Uterus (tissue), 4 donors: ENCODE results near the gene SSTR3. TPM values are rescaled to one million over a fixed set of nuclear protein-coding genes. Genes with fewer than 3 reads are reported as not detected.
A peak's percentile ranks its signal among the peaks of the same experiment; 100 is the strongest.

Source experiments
- DNase-seq, 2 donors: peaks; one replicate each; pipeline ENCODE4 v3.0.0-alpha.2; 2019 to 2020
- H3K27ac ChIP-seq, 2 donors: fragments of 200-600 bp; sonication (generic); 1 replicate in 1 of 2; 2 replicates in 1 of 2; pipeline ENCODE4 v1.5.1; 2016 to 2018
- H3K27me3 ChIP-seq, 2 donors: fragments of 200-600 bp; sonication (generic); one replicate each; pipeline ENCODE4 v1.5.1; 2018 to 2019; ENCODE audit warnings: control low read depth in 1 of 2
- H3K36me3 ChIP-seq, 2 donors: fragments of 200-600 bp; sonication (generic); one replicate each; pipeline ENCODE4 v1.5.1; 2019; ENCODE audit warnings: control low read depth in 1 of 2
- H3K4me1 ChIP-seq, 2 donors: fragments of 200-600 bp; sonication (generic); one replicate each; pipeline ENCODE4 v1.5.1; 2018 to 2019; ENCODE audit warnings: control low read depth in 1 of 2
- H3K4me3 ChIP-seq, 2 donors: fragments of 200-600 bp; sonication (generic); 1 replicate in 1 of 2; 2 replicates in 1 of 2; pipeline ENCODE4 v1.5.1; 2018 to 2019; ENCODE audit warnings: mild to moderate bottlenecking in 1 of 2
- H3K9me3 ChIP-seq, 2 donors: fragments of 200-600 bp; sonication (generic); one replicate each; pipeline ENCODE4 v1.5.1; 2019; ENCODE audit warnings: control low read depth in 1 of 2
- CTCF ChIP-seq, 4 experiments: fragments of 200-600 bp in 2 of 4; fragments of 450-650 bp in 2 of 4; sonication (generic) in 2 of 4; IDR thresholded peaks; one replicate each; pipeline ENCODE4 v1.5.1; 2016 to 2019; ENCODE audit warnings: antibody characterized with exemption in 4 of 4, mild to moderate bottlenecking in 2 of 4, moderate library complexity in 1 of 4
- POLR2A ChIP-seq, 2 donors: fragments of 450-650 bp; IDR thresholded peaks; one replicate each; pipeline ENCODE4 v1.6.1; 2016; ENCODE audit warnings: antibody characterized with exemption in 2 of 2, mild to moderate bottlenecking in 1 of 2, moderate library complexity in 1 of 2
- intact Hi-C: fragments of 100-400 bp; cut with DNase I; formaldehyde crosslinking; loops from one replicate; pipeline ENCODE4 v1.15.1; 2023; ENCODE audit warnings: low total_unique reads
- total RNA-seq, 4 donors: library from RNA; depleted of rRNA in 3 of 4; stranded (reverse); fragments of >200 nt in 3 of 4; gene quantifications; one replicate each; pipeline versions ENCODE4 v1.1.0 to v1.2.4, GENCODE V29; 2014 to 2023
- donor health status: DM: yes; HTN: yes; CAD: no.

SSTR3 gene
- total RNA-seq, result 1 to 10 TPM in 2 of 4 donors, under 1 TPM in 1, not detected in 1; under 0.01 to 5.8 (median 3.1) TPM

- TF ChIP-seq CTCF (IDR thresholded peaks at IDR 0.05), result no peak
- TF ChIP-seq POLR2A (IDR thresholded peaks at IDR 0.05), result no peak
- peak within 1 kb of the TSS; percentile 0 to 6 for H3K4me3 ChIP-seq
- no peaks in the 10 kb centered on the region for H3K27me3 ChIP-seq
- intact Hi-C loops, result no loop called here
- H3K36me3 ChIP-seq, result no peaks in the 10 kb centered on the region
- H3K27ac ChIP-seq, result peak within 1 kb of the TSS in 1 of 2 donors; percentile 49
- DNase-seq, result peak in 1 of 2 donors; percentile 56
- H3K9me3 ChIP-seq, result no peaks in the 10 kb centered on the region
- no peaks in the 10 kb centered on the region for H3K4me1 ChIP-seq
These were observed at the start of gene SSTR3 for GRCh38 chr22:37212174-37212906. TSS of gene SSTR3 (minus strand) at chr22:37212477. CDS start at chr22:37207803, 4,674 bp downstream.

- no peaks in the 10 kb centered on the region for H3K36me3 ChIP-seq
- H3K4me1 ChIP-seq, result no peaks in the 10 kb centered on the region
- H3K27me3 ChIP-seq, result peaks cover 0 to under 1% of the 10 kb centered on the region in 2 donors
- H3K9me3 ChIP-seq, result peaks cover 0 to 9% of the 10 kb centered on the region in 2 donors
- DNase-seq, result no peak
- H3K4me3 ChIP-seq, result no peak overlapping the region
- TF ChIP-seq CTCF (IDR thresholded peaks at IDR 0.05) (peak; percentile 48 to 73 (median 62)), POLR2A (IDR thresholded peaks at IDR 0.05) (no peak)
- H3K27ac ChIP-seq, result no peak overlapping the region
- intact Hi-C loops, result no loop called here
These were observed 48.6 kb upstream of the SSTR3 start for GRCh38 chr22:37260901-37261336.

GRCh38 chr22:37260155-37260795, 48.0 kb upstream of the SSTR3 start:
- H3K27me3 ChIP-seq, result peaks cover 0 to 7% of the 10 kb centered on the region in 2 donors
- no peak for DNase-seq
- peaks cover 0 to 9% of the 10 kb centered on the region in 2 donors for H3K9me3 ChIP-seq
- intact Hi-C loops, result no loop called here
- no peak for TF ChIP-seq CTCF (IDR thresholded peaks at IDR 0.05)
- no peak for TF ChIP-seq POLR2A (IDR thresholded peaks at IDR 0.05)
- no peak overlapping the region for H3K27ac ChIP-seq
- H3K4me3 ChIP-seq, result no peak overlapping the region
- H3K36me3 ChIP-seq, result no peaks in the 10 kb centered on the region
- no peaks in the 10 kb centered on the region for H3K4me1 ChIP-seq

DNA sequence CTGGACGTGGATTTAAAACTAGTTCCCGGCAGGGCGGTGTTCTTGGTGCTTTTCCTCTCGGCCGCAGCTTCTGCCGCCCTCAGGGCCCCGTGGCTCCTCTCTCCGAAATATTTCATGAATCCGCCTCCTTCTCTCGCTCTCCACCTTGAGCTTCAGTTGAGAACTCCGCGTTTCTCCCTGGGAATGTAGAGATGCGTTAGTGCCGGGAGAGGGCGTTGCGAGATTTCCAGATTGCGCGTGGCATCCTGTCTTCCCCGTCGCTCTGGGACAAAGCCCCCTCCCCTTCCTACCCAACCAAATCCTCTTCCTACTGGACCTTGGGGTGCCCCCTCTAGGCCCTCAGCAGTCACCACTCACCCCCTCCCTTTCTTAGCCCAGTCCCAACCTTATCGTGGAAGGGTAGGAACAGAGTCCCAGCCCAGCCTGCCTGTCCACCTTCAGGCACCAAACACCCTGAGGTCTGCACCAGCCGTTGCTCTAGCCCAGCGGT, 47.3 kb upstream of the SSTR3 start:
- peaks cover 0 to 8% of the 10 kb centered on the region in 2 donors for H3K9me3 ChIP-seq
- H3K36me3 ChIP-seq, result no peaks in the 10 kb centered on the region
- no peak for DNase-seq
- H3K4me3 ChIP-seq, result no peak overlapping the region
- TF ChIP-seq CTCF (IDR thresholded peaks at IDR 0.05) (peak in 1 of 4 experiments; percentile 22), POLR2A (IDR thresholded peaks at IDR 0.05) (no peak)
- no peak overlapping the region for H3K27ac ChIP-seq
- intact Hi-C loops, result no loop called here
- no peaks in the 10 kb centered on the region for H3K4me1 ChIP-seq
- peaks cover 0 to 12% of the 10 kb centered on the region in 2 donors for H3K27me3 ChIP-seq
